ENCODE measurements around the gene DICER1.

- TF ChIP-seq CTCF (IDR thresholded peaks at IDR 0.05) (no peak), POLR2A (IDR thresholded peaks at IDR 0.05) (no peak)
These were observed 47.2 kb downstream of the DICER1 start for GRCh38 chr14:95110178-95110577.

Measured in Peyer's patch (tissue), 4 donors.